NT2/D1 (cell line): ENCODE data around the gene HOATZ.

Experiments
- SUZ12 ChIP-seq: IDR thresholded peaks from 2 replicates; pipeline ENCODE4 v1.6.1; 2011; ENCODE audit not compliant: insufficient read length, insufficient read depth; ENCODE audit errors: extremely low read depth
- YY1 ChIP-seq: IDR thresholded peaks from 2 replicates; pipeline ENCODE4 v1.6.1; 2011; ENCODE audit not compliant: insufficient read length, insufficient read depth

DNA sequence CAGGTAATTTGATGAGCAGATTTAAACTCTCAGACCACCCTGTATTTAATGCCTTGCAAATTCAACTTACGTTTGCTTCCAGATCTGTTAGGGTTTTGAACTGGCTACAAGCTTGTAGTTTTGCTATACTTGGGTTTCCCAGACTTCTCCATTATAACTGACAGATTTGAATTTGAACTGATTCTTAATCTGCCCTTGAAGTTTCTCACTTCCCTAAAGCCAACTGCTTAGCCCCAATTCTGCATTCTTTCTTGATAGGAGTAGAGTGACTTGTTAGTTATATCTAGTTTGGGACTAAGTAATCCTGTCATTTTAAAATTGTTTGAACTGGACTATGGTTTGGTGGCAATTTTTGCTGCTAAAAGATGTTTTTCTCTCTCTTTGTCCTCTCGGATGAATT is 35.7 kb downstream of the HOATZ start:
- TF ChIP-seq SUZ12 (no peak), YY1 (no peak)
